GM21447 (cell line): Measurements from ENCODE around the gene PTPRN2.
A peak's percentile ranks its signal among the peaks of the same experiment; 100 is the strongest.

Source experiments
- ATAC-seq: cut with Tn5 transposase; IDR thresholded peaks from one replicate; pipeline ENCODE4 v1.9.1; 2021; ENCODE audit not compliant: unreplicated experiment

Gene PTPRN2

GRCh38 chr7:158558816-158559215 is 28.8 kb downstream of the PTPRN2 start:
- no peak for ATAC-seq

- ATAC-seq, result no peak
These were observed 30.2 kb downstream of the PTPRN2 start for GRCh38 chr7:158557441-158557755.

- no peak for ATAC-seq
These were observed 30.7 kb downstream of the PTPRN2 start for GRCh38 chr7:158556721-158557440.

GRCh38 chr7:158555034-158555520 is 32.5 kb downstream of the PTPRN2 start:
- ATAC-seq, result no peak

- no peak for ATAC-seq
These were observed 36.7 kb downstream of the PTPRN2 start for GRCh38 chr7:158550886-158551452.

GRCh38 chr7:158550394-158550700 is 37.3 kb downstream of the PTPRN2 start:
- ATAC-seq, result no peak

GRCh38 chr7:158549616-158550393 is 37.8 kb downstream of the PTPRN2 start:
- ATAC-seq, result no peak

GRCh38 chr7:158549176-158549615 is 38.4 kb downstream of the PTPRN2 start:
- ATAC-seq, result no peak

GRCh38 chr7:158548726-158549125 is 38.9 kb downstream of the PTPRN2 start:
- ATAC-seq, result no peak

- no peak for ATAC-seq
These were observed 39.8 kb downstream of the PTPRN2 start for GRCh38 chr7:158547817-158548216.

GRCh38 chr7:158546626-158547025 is 41.0 kb downstream of the PTPRN2 start:
- ATAC-seq, result no peak

- no peak for ATAC-seq
These were observed 41.4 kb downstream of the PTPRN2 start for GRCh38 chr7:158546214-158546613.

GRCh38 chr7:158544708-158545107 is 42.9 kb downstream of the PTPRN2 start:
- ATAC-seq, result no peak

- ATAC-seq, result no peak
These were observed 43.8 kb downstream of the PTPRN2 start for GRCh38 chr7:158543840-158544239.

GRCh38 chr7:158542651-158543566 is 44.7 kb downstream of the PTPRN2 start:
- no peak for ATAC-seq

- peak; percentile 55 for ATAC-seq
These were observed 46.1 kb downstream of the PTPRN2 start for GRCh38 chr7:158541346-158542010.

- no peak for ATAC-seq
These were observed 47.9 kb downstream of the PTPRN2 start for GRCh38 chr7:158539711-158540146.

- ATAC-seq, result no peak
These were observed 49.3 kb downstream of the PTPRN2 start for GRCh38 chr7:158538156-158538946.

- ATAC-seq, result no peak
These were observed 50.1 kb downstream of the PTPRN2 start for GRCh38 chr7:158537516-158537882.
